SU-DHL-6 (cell line): ENCODE data around the gene ZNF618.

Source experiments
- EZH2phosphoT487 ChIP-seq: fragments of 200-600 bp; sonication (generic), shearing (Covaris generic); conservative IDR thresholded peaks from 2 replicates; pipeline ENCODE4 v1.6.1; 2018; ENCODE audit warnings: mild to moderate bottlenecking, antibody characterized with exemption, low read length, moderate library complexity, mixed read lengths
- TF ChIP-seq, protein P1 (sequence below): fragments of 200-600 bp; sonication (generic); IDR thresholded peaks from one replicate; pipeline ENCODE4 v1.5.1; 2017; ENCODE audit warnings: antibody characterized with exemption, mild to moderate bottlenecking, low read length, moderate library complexity; ENCODE audit not compliant: insufficient read depth, poor library complexity, severe bottlenecking

DNA sequence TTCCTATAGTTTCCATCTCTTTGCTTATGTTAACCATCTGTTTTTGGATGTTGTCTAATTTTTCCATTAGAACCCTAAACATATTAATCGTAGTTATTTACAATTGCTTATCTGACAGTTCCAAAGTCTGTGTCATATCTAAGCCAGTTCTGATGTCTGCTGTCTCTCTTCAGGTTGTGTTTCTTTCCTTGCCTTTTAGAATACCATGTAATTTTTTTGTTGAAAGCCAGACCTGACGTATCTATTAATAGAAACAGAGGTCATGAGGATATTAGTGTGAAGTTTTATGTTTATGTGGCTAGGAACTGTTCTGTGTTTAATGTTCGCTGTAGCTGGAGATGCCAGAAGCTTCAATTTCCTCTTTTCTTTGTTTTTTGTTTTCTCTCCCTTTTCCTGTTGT is 52.2 kb downstream of the ZNF618 start:
- TF ChIP-seq, protein P1, sequence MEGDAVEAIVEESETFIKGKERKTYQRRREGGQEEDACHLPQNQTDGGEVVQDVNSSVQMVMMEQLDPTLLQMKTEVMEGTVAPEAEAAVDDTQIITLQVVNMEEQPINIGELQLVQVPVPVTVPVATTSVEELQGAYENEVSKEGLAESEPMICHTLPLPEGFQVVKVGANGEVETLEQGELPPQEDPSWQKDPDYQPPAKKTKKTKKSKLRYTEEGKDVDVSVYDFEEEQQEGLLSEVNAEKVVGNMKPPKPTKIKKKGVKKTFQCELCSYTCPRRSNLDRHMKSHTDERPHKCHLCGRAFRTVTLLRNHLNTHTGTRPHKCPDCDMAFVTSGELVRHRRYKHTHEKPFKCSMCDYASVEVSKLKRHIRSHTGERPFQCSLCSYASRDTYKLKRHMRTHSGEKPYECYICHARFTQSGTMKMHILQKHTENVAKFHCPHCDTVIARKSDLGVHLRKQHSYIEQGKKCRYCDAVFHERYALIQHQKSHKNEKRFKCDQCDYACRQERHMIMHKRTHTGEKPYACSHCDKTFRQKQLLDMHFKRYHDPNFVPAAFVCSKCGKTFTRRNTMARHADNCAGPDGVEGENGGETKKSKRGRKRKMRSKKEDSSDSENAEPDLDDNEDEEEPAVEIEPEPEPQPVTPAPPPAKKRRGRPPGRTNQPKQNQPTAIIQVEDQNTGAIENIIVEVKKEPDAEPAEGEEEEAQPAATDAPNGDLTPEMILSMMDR, result no peak
- TF ChIP-seq EZH2phosphoT487, result no peak
